SK-N-SH (cell line): ENCODE measurements around the gene DNAJB9. TPM values are rescaled to one million over a fixed set of nuclear protein-coding genes. Genes with fewer than 3 reads are reported as not detected.

Source experiments
- CTCF ChIA-PET: fragments of 300-600, 350-600 bp; formaldehyde crosslinking; extraction: SDS; loops from one replicate; lab custom pipeline; 2021; lab: Yijun Ruan, JAX
- POLR2A ChIA-PET: fragments of 350-600 bp; sonication (Branson Sonifier 250); formaldehyde crosslinking; extraction: SDS; loops from one replicate; lab custom pipeline; 2020; ENCODE audit warnings: antibody characterized with exemption, inconsistent platforms; lab: Yijun Ruan, JAX
- DNase-seq: peaks from one replicate; pipeline ENCODE4 v3.0.0; 2012
- H2AFZ ChIP-seq: fragments of 200-600 bp; sonication (generic); 2 replicates; pipeline ENCODE4 v1.8.1; 2016; ENCODE audit warnings: antibody characterized with exemption, mild to moderate bottlenecking, low read depth
- H3F3A ChIP-seq: fragments of 200-600 bp; sonication (generic); replicated peaks from 2 replicates; pipeline ENCODE3; 2016; ENCODE audit warnings: antibody characterized with exemption, mild to moderate bottlenecking; ENCODE audit not compliant: insufficient read depth
- H3K27ac ChIP-seq, 2 experiments: fragments of 200-500 bp in 1 of 2; fragments of 200-600 bp in 1 of 2; sonication (Bioruptor generic) in 1 of 2; sonication (generic), shearing (Covaris generic) in 1 of 2; 2 replicates each; pipeline versions ENCODE4 v1.5.1 to v1.6.1; 2014 to 2016; ENCODE audit warnings: low read depth in 2 of 2, inconsistent platforms in 1 of 2, low read length in 1 of 2, mild to moderate bottlenecking in 1 of 2, mixed read lengths in 1 of 2
- H3K27me3 ChIP-seq: fragments of 200-600 bp; sonication (generic), shearing (Covaris generic); 2 replicates; pipeline ENCODE4 v1.6.1; 2016; ENCODE audit warnings: mixed run types; ENCODE audit not compliant: insufficient read depth
- H3K36me3 ChIP-seq, 2 experiments: fragments of 200-500 bp in 1 of 2; fragments of 200-600 bp in 1 of 2; sonication (Bioruptor generic) in 1 of 2; sonication (generic) in 1 of 2; replicated peaks in 1 of 2; 2 replicates each; pipeline versions ENCODE3 to v1.5.1; 2014 to 2016; ENCODE audit warnings: low read length in 1 of 2, mild to moderate bottlenecking in 1 of 2; ENCODE audit not compliant: insufficient read depth in 2 of 2, control insufficient read depth in 1 of 2
- H3K4me1 ChIP-seq, 2 experiments: fragments of 200-500 bp in 1 of 2; fragments of 200-600 bp in 1 of 2; sonication (Bioruptor generic) in 1 of 2; sonication (generic), shearing (Covaris generic) in 1 of 2; 2 replicates each; pipeline versions ENCODE4 v1.5.1 to v1.6.1; 2014 to 2016; ENCODE audit warnings: low read depth in 1 of 2, low read length in 1 of 2, mixed run types in 1 of 2; ENCODE audit not compliant: insufficient read depth in 2 of 2, control insufficient read depth in 1 of 2
- H3K4me2 ChIP-seq: fragments of 200-600 bp; sonication (generic), shearing (Covaris generic); 2 replicates; pipeline ENCODE4 v1.6.1; 2017; ENCODE audit warnings: mixed run types
- H3K4me3 ChIP-seq, 2 experiments: fragments of 200-500 bp in 1 of 2; fragments of 200-600 bp in 1 of 2; sonication (Bioruptor generic) in 1 of 2; sonication (generic), shearing (Covaris generic) in 1 of 2; 2 replicates each; pipeline versions ENCODE4 v1.5.1 to v1.8.1; 2014 to 2016; ENCODE audit warnings: low read depth in 2 of 2, inconsistent platforms in 1 of 2, low read length in 1 of 2, mild to moderate bottlenecking in 1 of 2, mixed read lengths in 1 of 2, moderate library complexity in 1 of 2
- H3K79me2 ChIP-seq: fragments of 200-600 bp; sonication (generic); 2 replicates; pipeline ENCODE4 v1.8.1; 2017; ENCODE audit warnings: mild to moderate bottlenecking; ENCODE audit not compliant: insufficient read depth
- H3K9ac ChIP-seq: fragments of 200-600 bp; sonication (generic); 2 replicates; pipeline ENCODE4 v1.6.1; 2017; ENCODE audit warnings: mixed run types
- H3K9me2 ChIP-seq: fragments of 200-600 bp; sonication (generic); 2 replicates; pipeline ENCODE4 v1.6.1; 2017; ENCODE audit warnings: mixed run types
- H3K9me3 ChIP-seq: fragments of 200-600 bp; sonication (generic); 2 replicates; pipeline ENCODE4 v1.6.1; 2017; ENCODE audit warnings: mixed run types, mild to moderate bottlenecking, moderate library complexity
- H4K20me1 ChIP-seq: fragments of 200-600 bp; sonication (generic); 2 replicates; pipeline ENCODE4 v1.6.1; 2017; ENCODE audit warnings: mild to moderate bottlenecking, mixed run types; ENCODE audit not compliant: insufficient read depth
- CHD2 ChIP-seq: fragments of 150-350 bp; IDR thresholded peaks from 2 replicates; pipeline ENCODE4 v1.6.1; 2018; ENCODE audit warnings: low read length; ENCODE audit not compliant: partially characterized antibody
- ELF1 ChIP-seq: IDR thresholded peaks from 2 replicates; pipeline ENCODE4 v1.4.0; 2012
- EP300 ChIP-seq, 2 experiments: IDR thresholded peaks; 2 replicates each; pipeline versions ENCODE4 v1.4.0 to v1.6.1; 2012; ENCODE audit warnings: borderline replicate concordance in 1 of 2, low read depth in 1 of 2, low read length in 1 of 2
- EZH2phosphoT487 ChIP-seq: fragments of 200-600 bp; sonication (generic); IDR thresholded peaks from 2 replicates; pipeline ENCODE4 v1.6.1; 2017; ENCODE audit warnings: low read depth, mixed run types, mild to moderate bottlenecking, antibody characterized with exemption, moderate library complexity, borderline replicate concordance
- FOSL2 ChIP-seq: IDR thresholded peaks from 2 replicates; pipeline ENCODE4 v1.4.0; 2012; ENCODE audit warnings: low read depth, mild to moderate bottlenecking, moderate library complexity, borderline replicate concordance
- FOXJ3 ChIP-seq: sonication (generic); formaldehyde crosslinking; IDR thresholded peaks from 2 replicates; pipeline ENCODE4 v1.5.1; 2020; ENCODE audit warnings: mild to moderate bottlenecking, missing genetic modification reagents
- FOXM1 ChIP-seq: IDR thresholded peaks from 2 replicates; pipeline ENCODE4 v1.4.0; 2012; ENCODE audit warnings: low read depth, mild to moderate bottlenecking
- GATA2 ChIP-seq: sonication (generic); formaldehyde crosslinking; IDR thresholded peaks from 2 replicates; pipeline ENCODE4 v1.5.0; 2020; ENCODE audit warnings: mild to moderate bottlenecking, missing genetic modification reagents
- MXI1 ChIP-seq: IDR thresholded peaks from 2 replicates; pipeline ENCODE4 v1.6.1; 2012; ENCODE audit warnings: mild to moderate bottlenecking, low read depth, low read length, improper control_type of control experiment
- NFIC ChIP-seq: IDR thresholded peaks from 2 replicates; pipeline ENCODE4 v1.4.0; 2012; ENCODE audit warnings: borderline replicate concordance
- NRF1 ChIP-seq: IDR thresholded peaks from 2 replicates; pipeline ENCODE4 v1.6.1; 2012; ENCODE audit warnings: low read depth, mild to moderate bottlenecking, low read length
- POLR2AphosphoS5 ChIP-seq: IDR thresholded peaks from 2 replicates; pipeline ENCODE4 v1.6.1; 2012; ENCODE audit warnings: low read depth, low read length
- RAD21 ChIP-seq: IDR thresholded peaks from 2 replicates; pipeline ENCODE4 v1.6.1; 2012; ENCODE audit warnings: mild to moderate bottlenecking, low read length
- RFX5 ChIP-seq: IDR thresholded peaks from 2 replicates; pipeline ENCODE4 v1.6.1; 2012; ENCODE audit warnings: mild to moderate bottlenecking, improper control_type of control experiment, low read length
- RXRA ChIP-seq: IDR thresholded peaks from 2 replicates; pipeline ENCODE4 v1.4.0; 2012; ENCODE audit warnings: low read depth, mild to moderate bottlenecking, borderline replicate concordance
- SIN3A ChIP-seq: IDR thresholded peaks from 2 replicates; pipeline ENCODE4 v1.6.1; 2012; ENCODE audit warnings: low read depth, mild to moderate bottlenecking, low read length, moderate library complexity, borderline replicate concordance
- SMC3 ChIP-seq: IDR thresholded peaks from 2 replicates; pipeline ENCODE4 v1.6.1; 2012; ENCODE audit warnings: low read depth, low read length, improper control_type of control experiment
- TAF1 ChIP-seq: IDR thresholded peaks from 2 replicates; pipeline ENCODE4 v1.6.1; 2012; ENCODE audit warnings: low read depth, mild to moderate bottlenecking, low read length, moderate library complexity, borderline replicate concordance
- TCF12 ChIP-seq: IDR thresholded peaks from 2 replicates; pipeline ENCODE4 v1.4.0; 2012
- YY1 ChIP-seq: IDR thresholded peaks from 2 replicates; pipeline ENCODE4 v1.4.0; 2012; ENCODE audit warnings: low read depth, mild to moderate bottlenecking
- WGBS: methylation state at CpG from one replicate; pipeline ENCODE4 v1.1.6; 2017; ENCODE audit warnings: low lambda C conversion rate; 5-methylcytosine and 5-hydroxymethylcytosine counted together
- polyA plus RNA-seq, 3 experiments: library from polyadenylated mRNA; depleted of rRNA; stranded (reverse); fragments of >200 nt; gene quantifications; 2 replicates each; pipeline ENCODE4 v1.2.3, GENCODE V29; 2012
- TF ChIP-seq, protein P1 (sequence below): IDR thresholded peaks from 2 replicates; pipeline ENCODE4 v1.4.0; 2012; ENCODE audit warnings: low read depth, borderline replicate concordance
- TF ChIP-seq, protein P2 (sequence below): IDR thresholded peaks from 2 replicates; pipeline ENCODE4; 2012
- TF ChIP-seq, protein P3 (sequence below): fragments of 150-350 bp; IDR thresholded peaks from 2 replicates; pipeline ENCODE4 v1.6.1; 2017; ENCODE audit warnings: antibody characterized with exemption, low read length, low read depth, borderline replicate concordance
- TF ChIP-seq, protein P4 (sequence below): IDR thresholded peaks from 2 replicates; pipeline ENCODE4 v1.4.0; 2012; ENCODE audit warnings: low read depth

Gene DNAJB9
- polyA plus RNA-seq, 1 of the 3 experiments (the other 2 are of a cell fraction), result 6.6 TPM

DNA sequence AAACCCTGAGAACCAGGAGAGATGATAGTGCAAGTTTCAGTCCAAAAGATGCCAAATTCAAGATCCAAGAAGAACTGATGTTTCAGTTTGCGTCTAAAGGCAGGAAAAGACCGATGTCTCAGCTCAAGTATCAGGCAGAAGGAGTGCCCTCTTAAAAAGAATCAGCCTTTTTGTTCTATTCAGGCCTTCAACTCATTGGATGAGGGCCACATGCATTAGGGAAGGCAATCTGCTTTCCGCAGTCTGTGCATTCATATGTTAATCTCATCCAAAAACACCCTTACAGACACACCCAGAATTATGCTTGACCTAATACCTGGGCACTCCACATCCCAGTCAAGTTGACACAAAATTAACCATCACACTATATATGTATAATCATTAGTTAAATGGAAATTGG, 45.2 kb downstream of the DNAJB9 start (continued):
- TF ChIP-seq, protein P1, sequence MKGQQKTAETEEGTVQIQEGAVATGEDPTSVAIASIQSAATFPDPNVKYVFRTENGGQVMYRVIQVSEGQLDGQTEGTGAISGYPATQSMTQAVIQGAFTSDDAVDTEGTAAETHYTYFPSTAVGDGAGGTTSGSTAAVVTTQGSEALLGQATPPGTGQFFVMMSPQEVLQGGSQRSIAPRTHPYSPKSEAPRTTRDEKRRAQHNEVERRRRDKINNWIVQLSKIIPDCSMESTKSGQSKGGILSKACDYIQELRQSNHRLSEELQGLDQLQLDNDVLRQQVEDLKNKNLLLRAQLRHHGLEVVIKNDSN, result no peak
- TF ChIP-seq SMC3, result no peak
- TF ChIP-seq EZH2phosphoT487, result no peak
- TF ChIP-seq NRF1, result no peak
- no peak for TF ChIP-seq TCF12
- no peak for TF ChIP-seq ELF1
- TF ChIP-seq POLR2AphosphoS5, result no peak

DNA sequence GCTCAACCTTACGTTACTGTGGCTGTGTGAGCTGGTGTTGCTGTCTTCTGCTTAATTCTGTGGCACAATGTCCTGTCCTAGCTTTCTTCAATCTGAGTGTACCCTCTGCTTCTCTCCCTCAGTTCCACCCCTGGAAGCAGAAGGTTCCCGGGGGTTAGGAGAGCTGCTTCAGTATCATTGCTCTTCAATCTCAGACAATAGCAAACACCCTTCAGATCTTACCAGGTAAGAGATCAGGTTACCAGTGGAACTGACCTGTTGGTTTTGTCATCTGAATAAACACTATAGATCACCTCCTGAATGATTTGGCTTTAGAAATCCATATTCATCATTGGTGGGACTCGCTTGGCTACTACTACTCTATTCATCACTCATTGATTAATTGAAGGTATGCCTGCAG, 48.4 kb downstream of the DNAJB9 start:
- ChIA-PET POLR2A (no interaction called here), CTCF (interaction anchor here (1.0 to 1.6 kb wide), 4 partner anchors 14 to 28 kb away, joined by 3 to 4 read pairs (median 3); no protein-coding TSS in a partner anchor)
- Histone ChIP-seq H3K9me3 (no peaks in the 10 kb centered on the region), H3K79me2 (no peaks in the 10 kb centered on the region), H4K20me1 (no peaks in the 10 kb centered on the region), H3K9me2 (no peaks in the 10 kb centered on the region), H3K4me2 (no peak overlapping the region), H3K4me3 (no peak overlapping the region), H3K36me3 (no peaks in the 10 kb centered on the region), H2AFZ (no peak overlapping the region), H3K27ac (no peak overlapping the region), H3F3A (no peaks in the 10 kb centered on the region), H3K27me3 (no peaks in the 10 kb centered on the region), H3K9ac (no peak overlapping the region), H3K4me1 (no peaks in the 10 kb centered on the region)
- no peak for TF ChIP-seq CHD2
- TF ChIP-seq GATA2 (CRISPR knock-in tag), result no peak
- DNase-seq, result no peak
- 48% methylated on average over 3 of the region's 3 CpGs for WGBS

DNA sequence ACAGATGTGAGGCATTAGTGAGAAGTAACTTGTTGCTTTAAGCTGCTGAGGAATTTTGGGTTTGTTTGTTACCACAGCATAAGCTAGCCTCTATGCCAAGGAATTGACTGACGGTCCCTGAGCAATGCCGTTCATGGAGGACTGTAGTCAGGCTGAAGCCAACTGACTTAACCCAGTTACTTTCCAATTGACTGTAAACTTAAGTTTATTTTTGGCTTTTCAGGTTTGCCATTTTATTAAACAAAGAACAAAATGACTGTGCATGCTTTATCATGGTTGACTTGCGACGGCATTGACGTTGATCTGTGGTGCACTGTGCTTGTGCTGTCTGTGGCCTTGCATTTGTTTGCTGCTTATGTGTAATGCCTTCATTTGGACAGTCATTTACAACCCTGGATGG, 53.5 kb downstream of the DNAJB9 start:
- DNase-seq, result no peak
- H3K4me2 ChIP-seq, result no peak overlapping the region
- no peak overlapping the region for H2AFZ ChIP-seq
- H3K27ac ChIP-seq, result no peak overlapping the region
- ChIA-PET POLR2A (no interaction called here), CTCF (no interaction called here)
- 86% methylated on average over 5 of the region's 5 CpGs for WGBS
- H3F3A ChIP-seq, result no peaks in the 10 kb centered on the region
- no peaks in the 10 kb centered on the region for H3K27me3 ChIP-seq
- no peaks in the 10 kb centered on the region for H4K20me1 ChIP-seq
- H3K79me2 ChIP-seq, result no peaks in the 10 kb centered on the region
- H3K36me3 ChIP-seq, result no peaks in the 10 kb centered on the region
- no peak overlapping the region for H3K4me3 ChIP-seq
- no peaks in the 10 kb centered on the region for H3K9me3 ChIP-seq
- H3K9ac ChIP-seq, result no peak overlapping the region
- H3K9me2 ChIP-seq, result no peaks in the 10 kb centered on the region
- no peaks in the 10 kb centered on the region for H3K4me1 ChIP-seq
- TF ChIP-seq EP300 (IDR thresholded peaks at IDR 0.05; ENCODE audit: borderline replicate concordance in 1 of 2, low read depth in 1 of 2, low read length in 1 of 2) (no peak), YY1 (no peak), RXRA (no peak), TAF1 (no peak), RFX5 (no peak), POLR2AphosphoS5 (no peak), NFIC (no peak), RAD21 (no peak), MXI1 (no peak), FOXJ3 (no peak), TCF12 (no peak), SIN3A (no peak), FOSL2 (no peak), CHD2 (no peak), FOXM1 (no peak)
- TF ChIP-seq, protein P2, sequence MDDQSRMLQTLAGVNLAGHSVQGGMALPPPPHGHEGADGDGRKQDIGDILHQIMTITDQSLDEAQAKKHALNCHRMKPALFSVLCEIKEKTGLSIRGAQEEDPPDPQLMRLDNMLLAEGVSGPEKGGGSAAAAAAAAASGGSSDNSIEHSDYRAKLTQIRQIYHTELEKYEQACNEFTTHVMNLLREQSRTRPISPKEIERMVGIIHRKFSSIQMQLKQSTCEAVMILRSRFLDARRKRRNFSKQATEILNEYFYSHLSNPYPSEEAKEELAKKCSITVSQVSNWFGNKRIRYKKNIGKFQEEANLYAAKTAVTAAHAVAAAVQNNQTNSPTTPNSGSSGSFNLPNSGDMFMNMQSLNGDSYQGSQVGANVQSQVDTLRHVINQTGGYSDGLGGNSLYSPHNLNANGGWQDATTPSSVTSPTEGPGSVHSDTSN, result no peak
- TF ChIP-seq, protein P1, result no peak
- TF ChIP-seq, protein P3, sequence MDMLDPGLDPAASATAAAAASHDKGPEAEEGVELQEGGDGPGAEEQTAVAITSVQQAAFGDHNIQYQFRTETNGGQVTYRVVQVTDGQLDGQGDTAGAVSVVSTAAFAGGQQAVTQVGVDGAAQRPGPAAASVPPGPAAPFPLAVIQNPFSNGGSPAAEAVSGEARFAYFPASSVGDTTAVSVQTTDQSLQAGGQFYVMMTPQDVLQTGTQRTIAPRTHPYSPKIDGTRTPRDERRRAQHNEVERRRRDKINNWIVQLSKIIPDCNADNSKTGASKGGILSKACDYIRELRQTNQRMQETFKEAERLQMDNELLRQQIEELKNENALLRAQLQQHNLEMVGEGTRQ, result no peak
- TF ChIP-seq, protein P4, sequence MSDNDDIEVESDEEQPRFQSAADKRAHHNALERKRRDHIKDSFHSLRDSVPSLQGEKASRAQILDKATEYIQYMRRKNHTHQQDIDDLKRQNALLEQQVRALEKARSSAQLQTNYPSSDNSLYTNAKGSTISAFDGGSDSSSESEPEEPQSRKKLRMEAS, result no peak
